C4-2B (cell line): ENCODE data around the gene SMAD1.

ENCODE experiments used
- H3K27ac ChIP-seq: fragments of 450-650 bp; 2 replicates; pipeline ENCODE4 v1.5.1; 2017
- CTCF ChIP-seq: fragments of 450-650 bp; conservative IDR thresholded peaks from 2 replicates; pipeline ENCODE4 v1.5.1; 2017; ENCODE audit warnings: mild to moderate bottlenecking
- ZFX ChIP-seq: fragments of 450-650 bp; IDR thresholded peaks from 2 replicates; pipeline ENCODE4 v1.6.1; 2017

The SMAD1 gene

GRCh38 chr4:145511913-145512522 is 30.4 kb downstream of the SMAD1 start:
- no peak for TF ChIP-seq ZFX
- no peak for TF ChIP-seq CTCF
- no peak overlapping the region for H3K27ac ChIP-seq

- TF ChIP-seq CTCF = no peak
- TF ChIP-seq ZFX = no peak
- no peak overlapping the region for H3K27ac ChIP-seq
These were observed 31.5 kb downstream of the SMAD1 start for GRCh38 chr4:145513020-145513621.

GRCh38 chr4:145520172-145520571 is 38.5 kb downstream of the SMAD1 start:
- TF ChIP-seq CTCF = no peak
- no peak for TF ChIP-seq ZFX
- no peak overlapping the region for H3K27ac ChIP-seq

GRCh38 chr4:145521282-145521681 is 39.6 kb downstream of the SMAD1 start:
- no peak overlapping the region for H3K27ac ChIP-seq
- TF ChIP-seq ZFX (no peak), CTCF (no peak)

DNA sequence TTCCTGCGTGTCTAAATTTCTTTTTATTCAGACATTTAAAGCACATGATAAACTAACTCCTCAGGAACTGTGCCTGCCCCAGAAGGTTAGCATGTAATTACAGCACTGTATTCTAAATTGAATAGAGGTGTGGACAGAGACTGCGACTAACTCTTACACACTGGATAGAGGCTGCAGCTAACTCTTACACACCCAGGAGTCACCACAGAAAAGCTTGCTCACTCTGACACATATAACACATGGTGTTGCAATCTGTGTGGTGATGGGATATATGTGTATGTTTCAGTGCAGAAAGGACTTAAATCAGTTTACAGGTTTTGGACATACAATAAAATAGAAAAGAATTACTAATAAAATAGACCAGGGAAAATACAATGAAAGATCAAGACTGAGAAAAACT is 41.5 kb downstream of the SMAD1 start:
- no peak overlapping the region for H3K27ac ChIP-seq
- TF ChIP-seq ZFX = no peak
- TF ChIP-seq CTCF = no peak

- no peak for TF ChIP-seq ZFX
- TF ChIP-seq CTCF = no peak
- H3K27ac ChIP-seq = no peak overlapping the region
These were observed 42.9 kb downstream of the SMAD1 start for GRCh38 chr4:145524552-145524951.

GRCh38 chr4:145525291-145525740 is 43.7 kb downstream of the SMAD1 start:
- no peak for TF ChIP-seq ZFX
- TF ChIP-seq CTCF = no peak
- no peak overlapping the region for H3K27ac ChIP-seq
